Ovary (tissue), 3 donors: ENCODE results near the gene CPSF3.

Experiments
- CTCF ChIP-seq, 3 donors: fragments of 450-650 bp in 2 of 3; fragments of 200-600 bp in 1 of 3; IDR thresholded peaks; one replicate each; pipeline versions ENCODE4 v1.5.1 to v1.8.0; 2016 to 2022; ENCODE audit warnings: antibody characterized with exemption in 3 of 3, mild to moderate bottlenecking in 1 of 3
- POLR2A ChIP-seq: fragments of 450-650 bp; IDR thresholded peaks from one replicate; pipeline ENCODE4 v1.6.1; 2017; ENCODE audit warnings: antibody characterized with exemption, mild to moderate bottlenecking, moderate library complexity
- donor health status: DM: no; HTN: no; CAD: no.

GRCh38 chr2:9407363-9407811 lies 16.1 kb upstream of the CPSF3 start:
- no peak for TF ChIP-seq POLR2A
- no peak for TF ChIP-seq CTCF (IDR thresholded peaks at IDR 0.05)
